Measurements from ENCODE around the gene CKS2.
"Not testable (repeated sequence)": the region's sequence is repeated elsewhere in the genome, so short reads cannot be mapped to it uniquely, and the experiment has no call there.

Gene CKS2

GRCh38 chr9:89310475-89311345 is at the start of gene CKS2:
Gene CKS2 (plus strand): TSS chr9:89311195. CDS start chr9:89311293, 98 bp downstream.
- DNase-seq, result peak; percentile 98 to 99

- no peak for DNase-seq
These were observed 37.3 kb upstream of the CKS2 start for GRCh38 chr9:89273528-89274279.

- DNase-seq, result no peak
These were observed 36.2 kb upstream of the CKS2 start for GRCh38 chr9:89274838-89275237.

DNA sequence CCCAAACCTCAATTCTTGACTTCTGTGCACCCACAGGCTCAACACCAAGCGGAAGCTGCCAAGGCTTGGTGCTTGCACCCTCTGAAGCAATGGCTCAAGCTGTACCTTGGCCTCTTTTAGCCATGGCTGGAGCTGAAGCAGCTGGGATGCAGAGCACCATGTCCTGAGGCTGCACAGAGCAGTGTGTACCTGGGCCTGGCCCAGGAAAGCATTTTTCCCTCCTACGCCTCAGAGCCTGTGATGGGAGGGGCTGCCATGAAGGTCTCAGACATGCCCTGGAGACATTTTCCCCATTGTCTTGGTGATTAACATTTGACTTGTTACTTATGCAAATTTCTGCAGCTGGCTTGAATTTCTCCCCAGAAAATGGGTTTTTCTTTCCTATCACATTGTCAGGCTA is 35.0 kb upstream of the CKS2 start:
- not testable (repeated sequence) for DNase-seq

GRCh38 chr9:89277043-89277442 is 34.0 kb upstream of the CKS2 start:
- DNase-seq, result no peak

DNA sequence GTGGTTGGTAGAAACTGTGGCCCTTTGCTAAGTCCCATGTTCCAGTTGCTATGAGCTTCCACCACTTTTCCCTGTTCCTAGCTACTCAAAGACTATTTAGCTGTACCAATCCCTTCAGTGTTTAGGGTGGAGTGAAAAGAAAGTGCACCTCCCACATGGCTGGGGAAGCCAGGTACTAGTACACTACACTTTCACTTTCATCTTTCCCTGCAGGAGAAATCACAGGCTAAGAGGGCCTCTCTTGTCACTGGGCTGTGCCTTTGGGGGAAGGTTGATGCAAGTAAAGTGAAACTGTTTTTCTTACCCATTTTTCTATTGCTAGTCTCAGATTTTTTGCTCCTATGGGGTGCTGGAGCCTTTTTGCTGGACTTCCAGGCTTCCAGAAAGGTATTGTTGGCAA is 33.5 kb upstream of the CKS2 start:
- no peak for DNase-seq

DNA sequence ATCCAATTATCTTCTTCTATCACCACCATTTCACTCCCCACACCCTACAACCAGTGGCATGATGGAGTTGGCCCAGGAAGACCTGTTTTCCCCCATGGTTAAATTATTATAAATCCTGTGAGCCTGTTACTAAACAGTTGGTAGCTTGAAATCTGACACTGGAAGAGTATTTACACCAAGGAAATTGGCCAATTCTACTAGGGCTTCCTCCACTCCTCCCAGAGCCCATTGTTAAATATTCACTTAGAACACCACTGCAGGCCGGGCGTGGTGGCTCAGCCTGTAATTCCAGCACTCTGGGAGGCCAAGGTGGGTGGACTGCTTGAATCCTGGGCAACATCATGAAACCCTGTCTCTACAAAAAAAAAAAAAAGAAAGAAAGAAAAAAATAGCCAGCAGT is 32.4 kb upstream of the CKS2 start:
- no peak for DNase-seq

- DNase-seq, result no peak
These were observed 31.8 kb upstream of the CKS2 start for GRCh38 chr9:89278997-89279739.

- DNase-seq, result no peak
These were observed 29.9 kb upstream of the CKS2 start for GRCh38 chr9:89281106-89281505.

DNA sequence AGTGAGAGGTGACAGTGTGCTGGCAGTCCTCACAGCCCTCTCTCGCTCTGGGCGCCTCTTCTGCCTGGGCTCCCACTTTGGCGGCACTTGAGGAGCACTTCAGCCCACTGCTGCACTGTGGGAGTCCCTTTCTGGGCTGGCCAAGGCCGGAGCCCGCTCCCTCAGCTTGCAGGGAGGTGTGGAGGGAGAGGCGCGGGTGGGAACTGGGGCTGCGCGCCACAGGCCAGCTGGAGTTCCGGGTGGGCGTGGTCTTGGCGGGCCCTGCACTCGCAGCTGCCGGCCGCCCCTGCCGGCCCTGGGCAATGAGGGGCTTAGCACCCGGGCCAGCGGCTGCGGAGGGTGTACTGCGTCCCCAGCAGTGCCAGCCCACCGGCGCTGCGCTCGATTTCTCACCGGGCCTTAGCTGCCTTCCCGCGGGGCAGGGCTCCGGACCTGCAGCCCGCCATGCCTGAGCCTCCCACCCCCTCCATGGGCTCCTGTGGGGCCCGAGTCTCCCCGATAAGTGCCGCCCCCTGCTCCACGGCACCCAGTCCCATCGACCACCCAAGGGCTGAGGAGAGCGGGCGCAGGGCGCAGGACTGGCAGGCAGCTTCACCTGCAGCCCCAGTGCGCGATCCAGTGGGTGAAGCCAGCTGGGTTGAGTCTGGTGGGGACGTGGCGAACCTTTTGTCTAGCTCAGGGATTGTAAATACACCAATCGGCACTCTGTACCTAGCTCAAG is 28.6 kb upstream of the CKS2 start:
- DNase-seq, result not testable (repeated sequence)

- no peak for DNase-seq
These were observed 26.9 kb upstream of the CKS2 start for GRCh38 chr9:89284076-89284475.

- DNase-seq, result no peak
These were observed 19.3 kb upstream of the CKS2 start for GRCh38 chr9:89291741-89292140.

GRCh38 chr9:89293014-89293413 is 18.0 kb upstream of the CKS2 start:
- DNase-seq, result no peak

DNA sequence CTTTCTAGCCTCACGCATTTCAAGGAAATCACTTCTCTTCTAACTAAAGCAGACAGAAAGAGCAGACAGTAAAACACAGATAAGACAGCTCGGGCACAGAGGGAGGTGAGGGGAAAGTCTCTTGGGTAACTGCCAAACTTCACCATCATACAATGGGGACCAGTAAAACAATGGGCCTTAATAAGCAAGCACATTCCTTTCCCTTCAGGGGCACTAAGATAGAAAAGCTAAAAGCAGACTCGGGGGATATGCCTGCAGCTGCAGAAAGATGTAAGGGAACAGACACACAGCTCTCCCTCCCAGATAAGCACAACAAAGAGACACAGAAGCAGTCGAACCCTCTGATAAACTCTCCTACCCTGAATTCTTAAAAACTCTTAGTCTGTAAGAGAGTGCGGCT is 15.6 kb upstream of the CKS2 start:
- DNase-seq, result no peak

GRCh38 chr9:89301996-89302395 is 9.0 kb upstream of the CKS2 start:
- not testable (repeated sequence) for DNase-seq

GRCh38 chr9:89304020-89304833 is 6.8 kb upstream of the CKS2 start:
- DNase-seq, result no peak

GRCh38 chr9:89304834-89305188 is 6.2 kb upstream of the CKS2 start:
- no peak for DNase-seq

- DNase-seq, result no peak
These were observed 5.1 kb upstream of the CKS2 start for GRCh38 chr9:89305868-89306267.

GRCh38 chr9:89309166-89309565 is 1.8 kb upstream of the CKS2 start:
- no peak for DNase-seq

GRCh38 chr9:89309608-89310474 is 1.2 kb upstream of the CKS2 start:
- no peak for DNase-seq

Data from stimulated activated CD4-positive, alpha-beta T cell treated with anti-CD3 and anti-CD28 coated beads, Interleukin-2, amount 100 ng/mL, for 48 hours (primary cell).